Fibroblast of skin of back (primary cell): ENCODE data around the gene NAALADL2.
"Not testable (repeated sequence)": the region's sequence is repeated elsewhere in the genome, so short reads cannot be mapped to it uniquely, and the experiment has no call there.

ENCODE experiments used
- DNase-seq: peaks from one replicate; pipeline ENCODE4 v3.0.0-alpha.2; 2013

Gene NAALADL2

DNA sequence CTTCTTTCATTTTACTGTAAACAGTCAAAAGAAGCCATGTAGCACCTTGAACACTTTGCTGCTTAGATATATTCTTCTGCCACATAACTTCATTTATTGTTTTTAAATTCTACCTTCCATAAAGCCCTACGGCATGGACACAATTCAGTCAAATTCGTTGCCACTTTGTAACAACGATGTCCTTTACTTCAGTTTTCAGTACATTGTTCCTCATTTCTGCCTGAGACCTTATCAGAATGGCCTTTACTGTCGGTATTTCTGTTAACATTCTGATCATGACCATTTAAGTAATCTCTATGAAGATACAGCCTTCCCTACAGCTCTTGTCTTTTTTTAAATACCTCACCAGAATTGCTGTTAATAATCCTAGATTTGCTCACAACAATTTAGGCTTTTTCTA, 466.9 kb downstream of the NAALADL2 start:
- no peak for DNase-seq

DNA sequence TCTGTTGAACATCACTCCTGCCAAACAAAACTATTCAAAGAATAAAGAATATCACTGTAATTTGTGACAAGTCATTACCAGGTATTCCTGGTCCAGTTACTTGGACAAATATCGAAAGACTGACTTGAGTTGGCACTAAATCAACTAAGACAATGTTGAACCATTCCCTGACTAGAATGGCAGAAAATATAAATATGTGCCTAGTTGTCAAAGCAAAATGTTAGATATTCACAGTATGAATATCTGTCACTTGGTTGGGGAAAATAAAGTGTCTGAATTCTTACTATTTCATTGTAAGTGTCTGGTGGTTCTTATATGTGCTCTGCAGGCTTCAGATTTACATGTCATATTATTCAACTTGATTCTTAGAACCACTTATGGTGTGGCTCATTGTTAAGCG, 470.2 kb downstream of the NAALADL2 start:
- no peak for DNase-seq

DNA sequence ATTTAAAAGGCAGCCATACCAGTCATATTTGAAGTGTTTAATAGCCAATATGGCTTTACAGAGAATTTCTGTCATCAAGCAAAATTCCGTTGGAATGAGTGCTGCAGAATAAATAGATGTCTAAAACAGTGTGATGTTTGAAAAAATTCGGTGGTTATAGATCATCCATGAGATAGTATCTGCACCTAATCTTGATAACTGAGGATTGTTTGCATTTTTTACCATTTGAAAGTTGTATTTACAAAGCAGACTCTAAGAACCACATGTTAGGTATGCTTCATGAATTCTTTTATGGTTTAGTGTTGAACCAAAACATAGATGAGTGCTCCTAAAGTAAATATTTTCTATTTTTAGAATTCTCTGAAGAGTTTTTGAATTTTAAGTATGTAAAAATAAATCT, 476.1 kb downstream of the NAALADL2 start:
- DNase-seq = peak; percentile 83

DNA sequence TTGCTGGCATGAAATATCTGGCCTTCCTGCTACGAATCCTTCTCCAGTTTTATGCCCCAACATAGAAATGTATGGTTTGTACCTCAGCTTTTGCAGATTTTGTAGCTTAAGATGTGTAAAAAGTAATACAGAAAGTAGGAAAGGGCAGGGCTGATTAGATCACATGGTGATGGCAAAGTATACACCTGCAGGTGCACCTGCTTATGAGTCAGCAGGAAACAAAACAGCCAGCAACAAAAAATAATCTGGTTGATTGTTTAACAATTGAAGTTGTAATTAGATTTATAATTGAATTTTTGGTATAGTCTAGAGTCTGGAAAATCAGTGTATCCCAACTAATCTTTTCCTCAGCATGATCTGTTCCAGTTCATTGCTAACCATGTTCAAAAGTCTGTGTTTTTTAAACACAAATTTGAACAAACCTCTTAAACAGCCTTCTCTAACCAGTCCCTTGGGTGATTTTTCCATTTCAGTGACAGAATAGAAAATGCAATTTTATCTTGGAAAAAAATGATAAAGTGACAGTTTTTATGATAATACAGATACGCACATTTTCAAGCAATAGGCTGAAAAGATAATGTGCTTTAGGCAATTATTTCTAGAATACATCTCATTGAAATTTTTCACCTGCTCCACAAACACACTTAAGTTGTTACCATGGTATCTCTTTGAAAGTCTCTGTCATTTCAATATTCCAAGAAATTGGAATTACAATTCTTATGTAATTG, 477.4 kb downstream of the NAALADL2 start:
- no peak for DNase-seq

DNA sequence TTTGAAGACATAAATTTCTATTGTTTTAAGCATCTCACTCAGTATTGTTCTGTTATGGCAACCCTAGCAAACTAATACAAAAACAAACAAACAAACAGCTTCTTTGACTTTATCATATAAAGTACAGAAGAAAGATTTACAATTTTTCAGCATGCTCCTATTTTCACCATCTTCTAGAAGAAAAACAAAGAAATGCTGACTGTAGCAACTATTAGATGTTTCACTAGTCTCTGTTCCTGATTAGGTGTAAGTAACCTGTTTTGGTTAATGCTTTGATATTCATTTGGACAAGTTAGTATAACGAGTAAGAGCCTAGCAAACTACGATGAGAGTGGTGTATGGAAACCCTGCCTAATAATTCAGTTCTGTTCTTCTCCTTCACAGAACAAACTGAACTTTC, 478.5 kb downstream of the NAALADL2 start:
- DNase-seq = no peak

DNA sequence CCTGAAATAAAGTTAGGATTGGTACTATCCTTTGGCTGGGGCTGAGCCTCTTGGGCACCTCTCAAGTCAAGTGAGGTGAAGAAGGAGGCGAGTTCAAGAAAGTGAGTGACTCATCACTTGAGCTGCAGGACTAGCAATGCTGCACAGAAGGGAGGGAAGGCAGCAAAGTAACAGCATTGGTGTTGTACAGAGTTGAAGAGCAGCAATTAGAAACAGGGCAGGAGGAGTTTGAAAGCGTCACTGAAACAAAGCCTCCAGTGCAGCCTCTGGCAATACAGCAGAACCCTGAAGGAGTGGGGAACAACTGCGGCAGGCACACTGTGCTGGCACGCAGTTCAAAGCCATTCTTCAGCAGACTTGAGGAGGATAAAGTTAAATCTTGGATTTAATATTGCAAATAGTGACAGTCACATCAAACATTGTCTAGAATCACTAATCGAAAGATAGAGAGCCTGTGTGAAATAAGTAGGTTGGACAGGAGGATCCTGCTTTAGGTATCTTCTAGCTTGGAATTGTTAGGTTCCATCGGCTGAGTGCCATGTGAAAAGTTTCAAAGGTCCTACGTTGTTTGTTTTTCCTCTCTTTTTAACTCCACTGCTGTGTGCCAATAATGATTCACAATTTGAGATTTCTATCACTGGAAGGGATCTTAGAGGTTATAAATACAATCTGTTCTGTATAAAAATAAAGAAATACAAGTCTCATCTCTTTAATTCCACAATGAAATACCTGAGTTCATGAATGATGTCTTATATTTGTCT, 479.8 kb downstream of the NAALADL2 start:
- peak; percentile 79 for DNase-seq

DNA sequence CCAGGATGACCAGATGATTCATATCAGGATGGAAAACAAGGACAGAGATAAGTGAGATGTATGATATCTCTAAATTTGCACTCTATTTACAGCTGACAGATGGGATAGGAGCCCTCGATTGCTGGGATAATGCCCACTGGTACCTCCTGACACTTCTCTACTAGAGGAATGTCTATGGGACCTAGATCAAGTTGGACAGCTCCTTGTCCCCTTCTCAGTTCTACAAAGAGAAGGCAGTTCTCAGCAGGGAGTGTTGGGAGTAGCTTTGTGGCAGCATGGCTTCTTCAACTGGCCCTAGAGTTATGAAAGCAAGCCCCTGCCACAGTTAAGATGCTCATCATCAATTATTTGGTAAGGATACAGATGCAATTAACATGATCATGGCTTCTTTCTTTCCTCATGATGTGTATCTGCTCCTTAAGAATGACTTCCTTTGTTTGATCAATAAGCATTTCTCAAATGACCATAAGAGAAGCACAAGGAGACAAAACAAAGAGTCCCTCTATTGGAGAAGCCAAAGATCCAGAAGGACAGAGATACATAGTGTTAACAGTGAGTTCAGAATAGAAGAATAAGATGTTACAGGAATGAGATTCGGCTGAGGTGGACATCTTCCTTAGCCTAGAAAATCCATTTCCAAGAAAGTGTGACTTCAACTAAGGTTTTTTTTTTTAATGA, 481.3 kb downstream of the NAALADL2 start:
- DNase-seq = no peak

DNA sequence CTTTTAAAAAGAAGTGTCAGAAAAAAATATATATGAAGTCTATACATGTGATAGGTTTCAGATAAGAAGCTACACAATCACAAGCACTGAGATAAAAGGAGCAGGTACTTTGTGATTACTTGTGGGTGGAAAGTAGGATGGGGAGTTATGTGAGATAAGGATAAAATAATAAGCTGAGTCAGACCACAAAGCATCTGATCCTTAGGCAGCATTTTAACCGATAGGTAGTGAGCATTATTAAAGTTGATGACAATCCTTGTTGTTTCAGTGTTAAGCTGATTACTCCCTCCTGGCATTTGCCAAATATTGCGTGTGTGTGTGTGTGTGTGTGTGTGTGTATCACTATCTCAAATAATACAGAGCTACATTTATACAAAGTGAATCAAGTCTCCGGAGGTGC, 483.1 kb downstream of the NAALADL2 start:
- DNase-seq = no peak

DNA sequence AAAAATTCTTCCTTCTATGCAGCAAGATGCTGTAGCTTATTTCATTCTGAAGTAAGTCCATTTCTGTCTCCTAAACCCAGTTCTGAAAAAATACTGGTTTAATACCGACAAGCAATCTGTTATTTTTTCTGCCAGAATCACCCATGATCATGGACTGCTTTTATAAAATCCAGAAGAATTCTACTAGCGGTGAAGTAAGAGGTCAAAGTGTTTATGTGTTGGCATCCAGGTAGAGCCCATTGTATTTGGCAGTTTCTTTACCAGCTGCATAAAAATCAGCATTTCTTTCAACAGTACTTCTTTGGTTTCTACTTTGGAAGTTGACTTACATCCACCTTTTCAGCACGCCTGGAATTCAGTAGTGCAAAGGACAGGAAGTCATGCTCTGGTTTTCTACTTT, 484.8 kb downstream of the NAALADL2 start:
- DNase-seq = no peak

DNA sequence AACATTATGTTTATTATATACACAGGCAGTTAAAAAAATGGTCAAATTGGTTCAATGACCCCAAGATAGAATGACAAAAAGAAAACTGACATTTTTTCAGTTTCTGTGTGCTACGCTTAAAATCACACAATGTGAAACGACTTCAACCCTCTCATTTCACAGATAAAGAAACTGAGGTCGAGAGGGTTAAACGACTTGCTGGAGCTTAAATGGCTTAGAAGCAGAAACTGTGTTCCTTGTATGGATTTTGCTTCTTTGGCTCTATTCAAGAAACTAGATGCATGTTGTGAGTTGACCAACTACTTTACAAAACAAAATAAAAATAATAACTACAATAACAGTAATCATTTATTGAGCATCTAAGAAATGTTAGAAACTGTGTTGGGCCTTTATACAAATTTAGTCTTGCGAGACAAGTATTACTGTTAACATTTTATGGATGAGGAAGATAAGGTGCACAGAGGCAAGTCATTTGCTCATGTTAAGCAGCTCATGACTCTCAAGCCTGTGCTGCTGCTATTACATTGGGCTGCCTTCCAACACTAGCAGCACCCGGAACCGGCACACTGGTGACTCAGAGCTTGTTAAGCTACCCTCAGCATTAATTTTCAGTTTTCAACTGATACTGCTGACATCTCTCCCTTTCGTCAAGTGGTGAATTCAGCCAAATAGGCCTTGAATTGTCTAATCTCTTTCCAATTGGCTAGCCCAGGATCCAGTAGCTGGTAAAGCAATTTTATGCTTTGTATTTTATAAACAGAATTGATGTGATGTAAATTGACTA, 487.6 kb downstream of the NAALADL2 start:
- DNase-seq = peak; percentile 89

DNA sequence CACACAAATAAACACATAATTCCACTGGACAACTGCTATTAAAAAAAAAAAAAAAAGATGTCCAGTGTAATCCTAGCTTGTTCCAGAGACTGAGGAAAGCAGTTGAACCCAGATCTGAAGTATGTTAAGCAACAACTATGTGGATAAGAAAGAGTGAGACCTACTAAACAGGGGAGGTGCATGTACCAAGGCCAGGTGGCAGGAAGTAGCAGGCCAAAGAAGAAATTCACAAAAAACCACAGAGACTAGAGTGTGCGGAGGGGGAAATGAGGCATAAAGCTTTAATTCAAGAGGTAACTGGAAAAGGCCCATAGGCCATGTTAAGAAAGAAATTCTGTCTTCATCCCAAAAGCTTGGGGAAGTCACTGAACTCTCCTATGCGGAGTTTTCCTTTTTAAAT, 490.0 kb downstream of the NAALADL2 start:
- DNase-seq = no peak

DNA sequence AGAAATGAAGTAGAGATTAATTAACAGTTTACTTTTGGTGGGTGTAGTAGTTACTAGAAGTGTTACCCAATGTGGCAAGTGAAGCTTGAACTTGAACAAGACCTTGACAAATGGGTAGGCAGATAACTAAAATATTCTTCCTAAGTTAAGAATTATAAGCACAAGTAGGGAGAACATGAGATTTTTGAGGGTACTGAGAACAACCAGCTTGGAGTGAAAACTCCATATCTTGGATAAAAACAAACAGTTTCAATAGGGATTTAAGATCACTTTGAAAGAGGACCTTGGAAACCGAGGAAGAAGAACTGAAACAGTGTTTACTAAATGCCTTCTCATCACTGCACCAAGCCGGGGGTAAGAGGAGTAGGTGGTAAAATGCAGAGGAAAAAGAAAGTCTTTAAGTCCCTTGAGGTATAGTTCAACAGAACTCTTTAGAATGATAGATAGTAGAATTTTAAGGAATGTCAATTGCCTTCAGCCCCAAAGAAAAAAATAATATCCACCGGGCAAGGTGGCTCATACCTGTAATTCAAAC, 496.7 kb downstream of the NAALADL2 start:
- no peak for DNase-seq

DNA sequence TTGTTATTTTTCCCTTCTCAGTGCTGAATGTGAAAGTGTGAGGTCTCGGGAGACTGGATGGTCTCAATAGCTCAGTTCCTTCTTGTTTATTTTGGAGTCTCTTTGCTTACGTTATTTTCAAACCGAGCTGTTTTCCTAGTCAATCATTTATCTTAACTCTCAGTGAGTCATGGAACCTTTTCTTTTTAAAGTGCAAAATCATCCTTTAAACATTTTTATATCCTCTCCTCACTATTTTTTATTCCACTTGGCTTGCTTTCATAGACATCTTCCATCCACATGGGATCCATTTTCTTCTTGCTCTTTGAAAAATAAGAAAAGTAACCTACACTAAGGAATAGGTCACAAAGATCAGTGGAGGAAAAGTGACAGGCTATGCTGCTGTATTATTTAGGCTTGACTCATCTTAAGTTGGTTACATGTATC, 497.8 kb downstream of the NAALADL2 start:
- peak; percentile 18 for DNase-seq

DNA sequence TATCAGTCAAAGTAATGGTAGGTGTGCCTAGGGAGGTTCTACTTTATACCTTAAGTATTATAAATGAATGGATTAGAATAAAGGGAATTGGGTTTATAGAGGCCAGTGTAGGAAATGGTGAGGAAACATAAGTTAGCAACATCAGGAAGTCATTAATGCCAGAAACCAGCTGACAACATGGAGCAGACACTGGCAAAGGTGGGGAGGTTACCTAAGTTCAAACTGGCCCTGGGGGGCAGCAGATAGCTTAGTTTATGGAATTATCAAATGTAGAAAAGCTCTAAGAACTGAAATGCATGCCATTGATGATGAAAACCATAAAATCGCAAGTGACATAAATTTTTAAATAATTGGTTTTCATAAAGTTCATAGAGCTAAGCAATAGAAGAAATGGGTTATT, 498.6 kb downstream of the NAALADL2 start:
- no peak for DNase-seq

DNA sequence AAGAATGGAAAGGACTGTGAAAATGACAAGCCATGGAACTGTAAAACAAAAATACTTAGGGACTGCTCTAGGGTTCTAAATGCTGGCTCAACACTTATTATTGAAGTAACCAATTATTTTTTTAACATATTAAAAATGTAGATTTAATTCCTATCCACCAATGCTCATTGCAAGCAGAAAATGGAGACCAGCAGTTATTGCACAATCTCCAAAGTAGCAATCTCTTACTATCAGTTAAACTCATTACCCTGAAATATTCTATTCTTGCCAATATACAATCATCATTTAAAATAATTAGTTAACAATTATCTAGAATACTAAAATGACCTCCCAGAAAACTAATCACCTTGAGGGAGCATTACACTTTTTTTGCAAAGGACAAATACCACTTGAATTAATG, 499.8 kb downstream of the NAALADL2 start:
- no peak for DNase-seq

DNA sequence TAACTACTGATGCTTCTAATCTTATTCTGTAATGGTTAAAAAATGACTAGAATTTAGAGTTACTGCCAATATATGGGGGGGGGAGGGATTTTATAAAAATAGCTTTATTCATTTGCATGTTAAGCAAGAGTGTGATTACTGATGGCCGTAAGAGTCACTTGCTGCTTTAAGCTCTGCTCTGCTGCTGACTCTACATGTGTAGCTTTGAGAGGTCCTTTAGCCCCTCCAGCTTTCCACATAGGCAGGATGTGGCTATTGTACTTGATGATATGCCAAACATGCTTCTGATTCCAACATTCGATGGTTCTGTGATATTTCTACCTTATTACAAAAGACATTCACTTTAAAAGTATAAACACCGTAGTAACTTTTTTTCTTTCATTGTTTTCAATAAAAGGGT, 511.3 kb downstream of the NAALADL2 start:
- peak; percentile 67 for DNase-seq

DNA sequence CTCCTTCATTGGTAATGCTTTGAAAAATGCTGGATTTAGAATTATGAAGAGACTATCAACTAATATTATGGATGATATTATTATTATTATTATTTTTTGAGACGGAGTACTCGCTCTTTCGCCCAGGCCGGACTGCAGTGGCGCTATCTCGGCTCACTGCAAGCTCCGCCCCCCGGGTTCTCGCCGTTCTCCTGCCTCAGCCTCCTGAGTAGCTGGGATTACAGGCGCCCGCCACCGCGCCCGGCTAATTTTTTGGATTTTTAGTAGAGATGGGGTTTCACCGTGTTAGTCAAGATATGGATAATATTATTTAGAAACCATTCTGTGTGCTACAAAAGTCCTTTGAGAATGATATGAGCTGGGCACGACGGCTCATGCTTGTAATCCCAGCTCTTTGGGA, 512.1 kb downstream of the NAALADL2 start:
- DNase-seq = not testable (repeated sequence)

DNA sequence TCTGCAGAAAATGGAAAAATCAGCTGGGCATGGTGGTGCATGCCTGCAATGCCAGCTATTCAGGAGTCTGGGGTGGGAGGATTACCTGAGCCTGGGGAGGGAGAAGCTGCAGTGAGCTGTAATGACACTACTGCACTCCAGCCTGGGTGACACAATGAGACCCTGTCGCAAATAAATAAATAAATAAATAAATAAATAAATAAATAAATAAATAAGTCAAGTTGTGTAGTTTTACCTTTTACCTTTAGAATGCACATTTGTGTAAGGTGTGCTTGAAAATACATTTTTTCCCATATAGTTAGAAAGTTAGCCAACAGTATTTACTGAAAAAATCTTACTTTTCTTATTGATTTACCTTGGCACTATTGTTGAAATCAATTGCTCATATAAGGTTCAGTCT, 515.6 kb downstream of the NAALADL2 start:
- no peak for DNase-seq

DNA sequence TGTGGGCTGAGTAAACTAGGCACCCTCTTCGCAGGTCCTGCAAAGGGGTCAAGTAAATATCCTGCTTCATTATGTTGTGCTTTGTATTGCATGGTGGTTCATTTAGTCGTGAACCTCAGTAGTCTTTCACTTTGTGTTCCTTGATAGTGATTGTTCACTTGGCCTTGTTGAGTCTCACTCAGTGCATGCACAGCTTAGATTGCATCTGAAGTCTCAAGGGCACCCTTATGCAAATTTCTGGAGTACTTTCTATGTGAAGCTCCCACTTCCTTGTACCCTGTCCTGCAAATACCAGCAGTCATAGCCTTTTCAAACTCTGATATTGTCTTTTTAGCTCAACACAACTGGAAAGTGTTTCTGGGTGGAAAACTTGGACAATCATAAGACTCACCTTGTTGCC, 519.2 kb downstream of the NAALADL2 start:
- DNase-seq = no peak

DNA sequence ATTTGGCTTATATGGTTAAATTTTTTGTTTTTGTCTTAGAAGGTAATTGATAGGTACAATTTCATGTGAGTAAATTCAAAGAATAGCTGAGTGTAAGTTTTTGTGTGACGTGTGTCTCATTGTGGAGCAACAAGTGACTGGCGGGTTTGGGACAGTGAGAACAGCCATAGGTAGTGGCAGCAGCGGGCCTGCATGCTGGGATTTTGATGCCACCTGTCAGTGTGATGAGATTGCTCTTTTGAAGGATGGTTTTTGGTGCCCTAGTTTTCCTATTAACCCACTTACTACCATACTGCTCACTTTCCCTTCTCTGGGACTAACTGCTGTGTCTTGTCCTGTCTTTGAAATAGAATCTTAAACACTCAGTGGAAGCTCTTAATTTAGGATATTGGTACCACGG, 522.6 kb downstream of the NAALADL2 start:
- DNase-seq = no peak

DNA sequence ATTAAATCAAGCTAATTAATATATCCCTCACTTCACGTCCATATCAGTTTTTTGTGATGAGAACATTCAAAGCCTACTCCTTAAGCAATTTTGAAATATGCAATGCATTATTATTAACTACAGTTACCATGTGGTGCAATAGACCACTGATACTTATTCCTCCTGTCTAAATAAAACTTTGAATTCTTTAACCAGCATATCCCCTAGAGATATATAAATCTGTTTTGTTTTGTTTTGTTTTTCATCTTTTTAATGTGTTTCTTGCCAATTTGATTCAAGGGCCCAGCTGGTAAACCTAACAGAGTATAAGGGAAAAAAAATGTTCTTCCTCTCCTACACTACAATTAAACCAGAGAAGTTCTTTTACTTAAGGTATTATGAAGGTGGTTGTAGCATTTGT, 524.2 kb downstream of the NAALADL2 start:
- DNase-seq = no peak

DNA sequence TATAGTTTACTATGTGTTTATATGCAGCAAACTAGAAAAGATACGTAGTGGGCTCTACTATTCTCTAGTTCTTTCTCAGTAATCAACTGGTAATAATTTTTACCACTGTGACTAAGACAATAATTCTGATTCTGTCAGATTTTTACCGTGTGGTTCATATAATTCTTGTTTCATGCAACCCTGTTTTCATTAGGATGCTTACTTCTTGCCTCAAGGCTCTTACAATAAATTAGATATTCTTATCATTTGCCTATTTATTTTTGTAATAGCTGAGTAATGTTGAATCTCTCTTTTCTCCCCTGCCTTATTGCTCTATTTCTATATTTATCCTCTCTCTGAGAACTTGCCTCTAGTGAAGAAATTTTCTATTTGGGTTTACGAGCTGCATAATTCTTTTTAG, 524.7 kb downstream of the NAALADL2 start:
- peak; percentile 35 for DNase-seq

DNA sequence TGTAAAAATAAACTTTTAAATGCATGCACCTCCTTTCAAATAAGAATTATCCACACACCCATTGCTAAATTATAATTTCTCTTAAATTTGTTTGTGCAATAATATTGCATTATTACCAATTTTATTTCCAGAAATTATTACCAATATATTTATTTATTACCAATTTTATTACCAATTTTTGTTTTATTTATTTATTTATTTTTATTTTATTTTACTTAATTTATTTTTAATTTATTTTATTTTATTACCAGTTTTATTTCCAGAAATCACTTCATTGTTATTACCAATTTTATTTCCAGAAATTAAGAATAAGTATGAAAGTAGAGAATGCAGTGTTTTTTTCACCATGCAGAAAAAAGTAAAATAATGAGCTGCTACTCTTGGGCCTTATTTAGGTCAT, 525.4 kb downstream of the NAALADL2 start:
- DNase-seq = no peak
